WTC11 (cell line): Measurements from ENCODE around the gene C6orf120. TPM values are rescaled to one million over a fixed set of nuclear protein-coding genes. Genes with fewer than 3 reads are reported as not detected.

Source experiments
- ATF1 ChIP-seq: sonication (generic); formaldehyde crosslinking; IDR thresholded peaks from 2 replicates; pipeline ENCODE4 v1.8.1; 2023; ENCODE audit warnings: mild to moderate bottlenecking, moderate library complexity, missing genetic modification reagents
- CBFB ChIP-seq: sonication (generic); formaldehyde crosslinking; IDR thresholded peaks from 2 replicates; pipeline ENCODE4 v1.8.1; 2022; ENCODE audit warnings: mild to moderate bottlenecking, low read depth, missing genetic modification reagents
- CREM ChIP-seq: sonication (generic); formaldehyde crosslinking; IDR thresholded peaks from 2 replicates; pipeline ENCODE4 v1.8.1; 2022; ENCODE audit warnings: mild to moderate bottlenecking, missing genetic modification reagents, moderate library complexity
- ELF4 ChIP-seq: sonication (generic); formaldehyde crosslinking; IDR thresholded peaks from 2 replicates; pipeline ENCODE4 v1.8.1; 2022; ENCODE audit warnings: low read depth, mild to moderate bottlenecking, moderate library complexity, missing genetic modification reagents
- ESRRA ChIP-seq: sonication (generic); formaldehyde crosslinking; IDR thresholded peaks from 2 replicates; pipeline ENCODE4 v1.8.1; 2022; ENCODE audit warnings: mild to moderate bottlenecking, missing genetic modification reagents, borderline replicate concordance
- GRHL2 ChIP-seq: fragments of 250-450 bp; sonication (Bioruptor Pico); IDR thresholded peaks from 2 replicates; pipeline ENCODE4 v1.8.0; 2022; ENCODE audit warnings: mild to moderate bottlenecking, moderate library complexity; ENCODE audit not compliant: insufficient replicate concordance, severe bottlenecking
- IRF2 ChIP-seq: sonication (generic); formaldehyde crosslinking; IDR thresholded peaks from 2 replicates; pipeline ENCODE4 v1.8.0; 2022; ENCODE audit warnings: low read depth, missing genetic modification reagents, borderline replicate concordance
- JUN ChIP-seq: sonication (generic); formaldehyde crosslinking; IDR thresholded peaks from 2 replicates; pipeline ENCODE4 v1.8.0; 2023; ENCODE audit warnings: mild to moderate bottlenecking, missing genetic modification reagents
- MYBL2 ChIP-seq: sonication (generic); formaldehyde crosslinking; IDR thresholded peaks from 2 replicates; pipeline ENCODE4 v1.8.1; 2023; ENCODE audit warnings: mild to moderate bottlenecking, moderate library complexity, missing genetic modification reagents
- NR3C1 ChIP-seq: sonication (generic); formaldehyde crosslinking; conservative IDR thresholded peaks from 2 replicates; pipeline ENCODE4 v1.8.1; 2023; ENCODE audit warnings: low read depth, mild to moderate bottlenecking, missing genetic modification reagents
- PREB ChIP-seq: sonication (generic); formaldehyde crosslinking; IDR thresholded peaks from 2 replicates; pipeline ENCODE4 v1.8.1; 2022; ENCODE audit warnings: mild to moderate bottlenecking, missing genetic modification reagents, moderate library complexity, borderline replicate concordance
- RELA ChIP-seq: sonication (generic); formaldehyde crosslinking; IDR thresholded peaks from 2 replicates; pipeline ENCODE4 v1.8.1; 2022; ENCODE audit warnings: missing genetic modification reagents, mild to moderate bottlenecking, borderline replicate concordance
- SMAD3 ChIP-seq: sonication (generic); formaldehyde crosslinking; IDR thresholded peaks from 2 replicates; pipeline ENCODE4 v1.8.0; 2022; ENCODE audit warnings: missing genetic modification reagents, mild to moderate bottlenecking, borderline replicate concordance
- TEAD1 ChIP-seq: sonication (generic); formaldehyde crosslinking; IDR thresholded peaks from 2 replicates; pipeline ENCODE4 v1.8.0; 2022; ENCODE audit warnings: mild to moderate bottlenecking, missing genetic modification reagents
- TP53 ChIP-seq: sonication (generic); formaldehyde crosslinking; IDR thresholded peaks from 2 replicates; pipeline ENCODE4 v1.8.1; 2023; ENCODE audit warnings: mild to moderate bottlenecking, missing genetic modification reagents
- ZNF138 ChIP-seq: sonication (generic); formaldehyde crosslinking; conservative IDR thresholded peaks from 2 replicates; pipeline ENCODE4 v1.8.1; 2022; ENCODE audit warnings: mild to moderate bottlenecking, moderate library complexity, missing genetic modification reagents
- ZNF219 ChIP-seq: sonication (generic); formaldehyde crosslinking; IDR thresholded peaks from 2 replicates; pipeline ENCODE4 v1.8.0; 2023; ENCODE audit warnings: missing genetic modification reagents, mild to moderate bottlenecking, borderline replicate concordance
- ZNF232 ChIP-seq: sonication (generic); formaldehyde crosslinking; IDR thresholded peaks from 2 replicates; pipeline ENCODE4 v1.8.0; 2022; ENCODE audit warnings: mild to moderate bottlenecking, missing genetic modification reagents
- ZNF396 ChIP-seq: fragments of 250-450 bp; sonication (Bioruptor Pico); IDR thresholded peaks from 2 replicates; pipeline ENCODE4 v1.8.0; 2021; ENCODE audit warnings: mild to moderate bottlenecking, moderate library complexity, borderline replicate concordance
- ZNF416 ChIP-seq: fragments of 250-450 bp; sonication (Bioruptor Pico); IDR thresholded peaks from 2 replicates; pipeline ENCODE4 v1.9.0; 2021; ENCODE audit warnings: mild to moderate bottlenecking, inconsistent platforms
- ZNF423 ChIP-seq: fragments of 250-450 bp; sonication (Bioruptor Pico); IDR thresholded peaks from 2 replicates; pipeline ENCODE4 v2.1.2; 2022; ENCODE audit warnings: mild to moderate bottlenecking, moderate library complexity
- ZNF425 ChIP-seq: fragments of 250-450 bp; sonication (Bioruptor Pico); conservative IDR thresholded peaks from 2 replicates; pipeline ENCODE4 v1.9.0; 2021; ENCODE audit warnings: mild to moderate bottlenecking
- ZSCAN18 ChIP-seq: fragments of 250-450 bp; sonication (Bioruptor Pico); IDR thresholded peaks from 2 replicates; pipeline ENCODE4 v2.1.2; 2022; ENCODE audit warnings: mild to moderate bottlenecking, moderate library complexity
- total RNA-seq: library from RNA; stranded (reverse); gene quantifications from 3 replicates; pipeline ENCODE4 v1.2.3, GENCODE V29; 2021
- TF ChIP-seq, protein P1 (sequence below): sonication (generic); formaldehyde crosslinking; IDR thresholded peaks from 2 replicates; pipeline ENCODE4 v1.8.0; 2023; ENCODE audit warnings: mild to moderate bottlenecking, missing genetic modification reagents
- TF ChIP-seq, protein P2 (sequence below): sonication (generic); formaldehyde crosslinking; IDR thresholded peaks from 2 replicates; pipeline ENCODE4 v1.8.0; 2022; ENCODE audit warnings: mild to moderate bottlenecking, missing genetic modification reagents
- TF ChIP-seq, protein P3 (sequence below): fragments of 250-450 bp; sonication (Bioruptor Pico); IDR thresholded peaks from 2 replicates; pipeline ENCODE4 v1.9.0; 2021; ENCODE audit warnings: mild to moderate bottlenecking
- TF ChIP-seq, protein P4 (sequence below): sonication (generic); formaldehyde crosslinking; IDR thresholded peaks from 2 replicates; pipeline ENCODE4 v1.8.1; 2023; ENCODE audit warnings: mild to moderate bottlenecking, missing genetic modification reagents

C6orf120 gene
- total RNA-seq, 1 experiment from 2014 or later, result 34.5 TPM

DNA sequence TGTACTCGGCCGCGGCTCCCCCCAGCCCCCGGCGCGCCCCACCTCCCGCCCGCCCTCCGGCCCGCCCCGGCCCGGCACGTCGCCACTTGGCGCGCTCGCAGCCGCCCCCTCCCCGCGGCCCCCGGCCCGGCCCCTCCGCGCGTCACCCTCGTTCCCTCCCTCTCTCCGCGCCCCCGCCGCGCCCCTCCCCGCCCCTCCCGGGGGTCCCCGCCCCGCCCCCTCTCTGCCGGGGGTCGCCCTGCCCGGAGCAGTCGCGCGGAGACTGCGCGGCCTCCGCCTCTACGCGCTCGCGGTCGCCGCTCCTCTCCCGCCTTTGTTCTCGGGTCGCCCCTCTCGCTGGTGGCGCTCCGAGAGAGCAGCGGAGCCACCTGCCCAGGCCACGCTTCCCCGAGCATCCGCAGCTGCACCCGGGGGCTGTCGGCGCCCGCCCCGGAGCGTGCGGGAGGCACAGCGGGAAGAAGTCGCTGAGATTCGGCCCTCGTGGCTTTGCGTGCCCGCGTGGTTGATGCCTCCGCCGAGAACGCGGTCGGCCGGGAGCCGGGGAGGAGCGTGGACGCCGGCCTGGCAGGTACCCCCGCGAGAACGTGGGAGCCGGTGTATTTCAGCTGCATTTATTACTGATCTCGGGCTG is 22.7 kb downstream of the C6orf120 start, which contains the start of gene PHF10 (continued):
- TF ChIP-seq, protein P1, sequence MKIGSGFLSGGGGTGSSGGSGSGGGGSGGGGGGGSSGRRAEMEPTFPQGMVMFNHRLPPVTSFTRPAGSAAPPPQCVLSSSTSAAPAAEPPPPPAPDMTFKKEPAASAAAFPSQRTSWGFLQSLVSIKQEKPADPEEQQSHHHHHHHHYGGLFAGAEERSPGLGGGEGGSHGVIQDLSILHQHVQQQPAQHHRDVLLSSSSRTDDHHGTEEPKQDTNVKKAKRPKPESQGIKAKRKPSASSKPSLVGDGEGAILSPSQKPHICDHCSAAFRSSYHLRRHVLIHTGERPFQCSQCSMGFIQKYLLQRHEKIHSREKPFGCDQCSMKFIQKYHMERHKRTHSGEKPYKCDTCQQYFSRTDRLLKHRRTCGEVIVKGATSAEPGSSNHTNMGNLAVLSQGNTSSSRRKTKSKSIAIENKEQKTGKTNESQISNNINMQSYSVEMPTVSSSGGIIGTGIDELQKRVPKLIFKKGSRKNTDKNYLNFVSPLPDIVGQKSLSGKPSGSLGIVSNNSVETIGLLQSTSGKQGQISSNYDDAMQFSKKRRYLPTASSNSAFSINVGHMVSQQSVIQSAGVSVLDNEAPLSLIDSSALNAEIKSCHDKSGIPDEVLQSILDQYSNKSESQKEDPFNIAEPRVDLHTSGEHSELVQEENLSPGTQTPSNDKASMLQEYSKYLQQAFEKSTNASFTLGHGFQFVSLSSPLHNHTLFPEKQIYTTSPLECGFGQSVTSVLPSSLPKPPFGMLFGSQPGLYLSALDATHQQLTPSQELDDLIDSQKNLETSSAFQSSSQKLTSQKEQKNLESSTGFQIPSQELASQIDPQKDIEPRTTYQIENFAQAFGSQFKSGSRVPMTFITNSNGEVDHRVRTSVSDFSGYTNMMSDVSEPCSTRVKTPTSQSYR (CRISPR knock-in tag), result peak; percentile 57; the same call in 1 of the 2 replicates
- TF ChIP-seq ESRRA (CRISPR knock-in tag), result no peak
- TF ChIP-seq, protein P2, sequence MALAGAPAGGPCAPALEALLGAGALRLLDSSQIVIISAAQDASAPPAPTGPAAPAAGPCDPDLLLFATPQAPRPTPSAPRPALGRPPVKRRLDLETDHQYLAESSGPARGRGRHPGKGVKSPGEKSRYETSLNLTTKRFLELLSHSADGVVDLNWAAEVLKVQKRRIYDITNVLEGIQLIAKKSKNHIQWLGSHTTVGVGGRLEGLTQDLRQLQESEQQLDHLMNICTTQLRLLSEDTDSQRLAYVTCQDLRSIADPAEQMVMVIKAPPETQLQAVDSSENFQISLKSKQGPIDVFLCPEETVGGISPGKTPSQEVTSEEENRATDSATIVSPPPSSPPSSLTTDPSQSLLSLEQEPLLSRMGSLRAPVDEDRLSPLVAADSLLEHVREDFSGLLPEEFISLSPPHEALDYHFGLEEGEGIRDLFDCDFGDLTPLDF (CRISPR knock-in tag), result no peak
- 0 out of 2 replicates have a peak, but pooled peaks have one; percentile 42 for TF ChIP-seq ZNF232 (CRISPR knock-in tag)
- peak; percentile 36; the same call in 1 of the 2 replicates for TF ChIP-seq PREB (CRISPR knock-in tag)
- TF ChIP-seq GRHL2 (CRISPR knock-in tag), result no peak
- TF ChIP-seq ZNF423 (CRISPR knock-in tag), result 0 out of 2 replicates have a peak, but pooled peaks have one; percentile 30
- TF ChIP-seq ATF1 (CRISPR knock-in tag), result no peak
- no peak for TF ChIP-seq ELF4 (CRISPR knock-in tag)
- no peak for TF ChIP-seq ZNF396 (CRISPR knock-in tag)
- TF ChIP-seq, protein P3, sequence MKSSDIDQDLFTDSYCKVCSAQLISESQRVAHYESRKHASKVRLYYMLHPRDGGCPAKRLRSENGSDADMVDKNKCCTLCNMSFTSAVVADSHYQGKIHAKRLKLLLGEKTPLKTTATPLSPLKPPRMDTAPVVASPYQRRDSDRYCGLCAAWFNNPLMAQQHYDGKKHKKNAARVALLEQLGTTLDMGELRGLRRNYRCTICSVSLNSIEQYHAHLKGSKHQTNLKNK (CRISPR knock-in tag), result no peak
- TF ChIP-seq IRF2 (CRISPR knock-in tag), result no peak
- TF ChIP-seq, protein P4, sequence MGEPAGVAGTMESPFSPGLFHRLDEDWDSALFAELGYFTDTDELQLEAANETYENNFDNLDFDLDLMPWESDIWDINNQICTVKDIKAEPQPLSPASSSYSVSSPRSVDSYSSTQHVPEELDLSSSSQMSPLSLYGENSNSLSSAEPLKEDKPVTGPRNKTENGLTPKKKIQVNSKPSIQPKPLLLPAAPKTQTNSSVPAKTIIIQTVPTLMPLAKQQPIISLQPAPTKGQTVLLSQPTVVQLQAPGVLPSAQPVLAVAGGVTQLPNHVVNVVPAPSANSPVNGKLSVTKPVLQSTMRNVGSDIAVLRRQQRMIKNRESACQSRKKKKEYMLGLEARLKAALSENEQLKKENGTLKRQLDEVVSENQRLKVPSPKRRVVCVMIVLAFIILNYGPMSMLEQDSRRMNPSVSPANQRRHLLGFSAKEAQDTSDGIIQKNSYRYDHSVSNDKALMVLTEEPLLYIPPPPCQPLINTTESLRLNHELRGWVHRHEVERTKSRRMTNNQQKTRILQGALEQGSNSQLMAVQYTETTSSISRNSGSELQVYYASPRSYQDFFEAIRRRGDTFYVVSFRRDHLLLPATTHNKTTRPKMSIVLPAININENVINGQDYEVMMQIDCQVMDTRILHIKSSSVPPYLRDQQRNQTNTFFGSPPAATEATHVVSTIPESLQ (CRISPR knock-in tag), result 0 out of 2 replicates have a peak, but pooled peaks have one; percentile 53
- TF ChIP-seq JUN (CRISPR knock-in tag), result peak; percentile 79; the same call in 1 of the 2 replicates
- TF ChIP-seq RELA (CRISPR knock-in tag), result 0 out of 2 replicates have a peak, but pooled peaks have one; percentile 48
- no peak for TF ChIP-seq CBFB (CRISPR knock-in tag)
- TF ChIP-seq ZNF219 (CRISPR knock-in tag), result no peak
- TF ChIP-seq MYBL2 (CRISPR knock-in tag), result peak; percentile 86
- peak; percentile 60; the same call in 1 of the 2 replicates for TF ChIP-seq TP53 (CRISPR knock-in tag)
- no peak for TF ChIP-seq ZNF416
- TF ChIP-seq CREM (CRISPR knock-in tag), result no peak
- TF ChIP-seq ZNF138 (CRISPR knock-in tag), result no peak
- TF ChIP-seq SMAD3, result 0 out of 2 replicates have a peak, but pooled peaks have one; percentile 55
- no peak for TF ChIP-seq ZNF425 (CRISPR knock-in tag)
- TF ChIP-seq ZSCAN18 (CRISPR knock-in tag), result no peak
- TF ChIP-seq NR3C1 (CRISPR knock-in tag), result 0 out of 2 replicates have a peak, but pooled peaks have one; percentile 59
- peak; percentile 42; the same call in 1 of the 2 replicates for TF ChIP-seq TEAD1 (CRISPR knock-in tag)
